Measurements from ENCODE around the gene C16orf96. TPM values are rescaled to one million over a fixed set of nuclear protein-coding genes. Genes with fewer than 3 reads are reported as not detected.

Gene C16orf96
- total RNA-seq, 1 experiment from 2014 or later = 0.10 TPM

DNA sequence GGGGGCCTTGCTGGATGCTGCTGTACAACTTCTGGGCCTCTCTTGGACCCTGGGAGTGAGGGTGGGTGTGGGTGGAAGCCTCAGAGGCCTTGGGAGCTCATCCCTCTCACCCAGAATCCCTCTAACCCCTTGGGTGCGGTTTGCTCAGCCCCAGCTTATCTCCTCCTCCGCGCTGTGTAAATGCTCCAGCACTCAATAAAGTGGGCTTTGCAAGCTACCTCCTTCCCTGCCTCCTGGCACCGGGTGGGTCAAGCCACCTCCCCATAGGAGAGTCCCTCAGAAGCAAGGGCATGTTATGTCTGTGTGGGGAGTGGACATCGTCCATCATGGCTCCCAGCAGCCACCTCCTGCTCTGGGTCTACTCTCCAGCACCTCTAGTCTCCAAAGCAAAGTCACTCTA lies 46.0 kb upstream of the C16orf96 start:
- Histone ChIP-seq H3K9ac (ENCODE audit: low read length) (no peak overlapping the region), H2AFZ (ENCODE audit: low read depth, low read length, poor library complexity, severe bottlenecking) (no peak overlapping the region), H3K4me1 (ENCODE audit: control insufficient read depth in 1 of 2, insufficient read depth in 2 of 2, low read length in 2 of 2) (peaks cover 0 to 8% of the 10 kb centered on the region in 2 experiments; a peak in 1 of 4 replicates), H3K27ac (ENCODE audit: low read depth, low read length) (no peak overlapping the region), H3K79me2 (ENCODE audit: insufficient read depth, low read length) (peaks cover 8% of the 10 kb centered on the region), H3K36me3 (ENCODE audit: control insufficient read depth in 1 of 2, insufficient read depth in 2 of 2, low read length in 2 of 2) (peaks cover 30 to 45% of the 10 kb centered on the region in 2 experiments), H4K20me1 (ENCODE audit: insufficient read depth) (peaks cover 4% of the 10 kb centered on the region; the same call in 1 of the 2 replicates), H3K4me3 (replicated peaks in 1 of 2; ENCODE audit: low read depth in 1 of 2, low read length in 2 of 2) (no peak overlapping the region), H3K4me2 (ENCODE audit: low read length) (no peak overlapping the region), H3K9me2 (ENCODE audit: insufficient read depth) (no peaks in the 10 kb centered on the region), H3K9me3 (ENCODE audit: control insufficient read depth in 1 of 2, insufficient read depth in 1 of 2, low read depth in 1 of 2, low read length in 2 of 2) (no peaks in the 10 kb centered on the region), H3K27me3 (ENCODE audit: insufficient read depth, low read length) (no peaks in the 10 kb centered on the region)
- BruUV-seq (replicated peaks) = no TSS peak
- no peak for DNase-seq (ENCODE audit: low read depth, low spot score)
- no peak for TF ChIP-seq TCF7L2 (IDR thresholded peaks at IDR 0.05; ENCODE audit: borderline replicate concordance, extremely low read depth, insufficient read depth, insufficient read length)
- TF ChIP-seq FOSL1 (IDR thresholded peaks at IDR 0.05; ENCODE audit: low read depth) = no peak
- TF ChIP-seq ATF3 (IDR thresholded peaks at IDR 0.05) = no peak
- no peak for TF ChIP-seq YY1 (IDR thresholded peaks at IDR 0.05; ENCODE audit: extremely low read depth, insufficient replicate concordance, low read depth, low read length)
- TF ChIP-seq ZFX (IDR thresholded peaks at IDR 0.05) = no peak
- ChIA-PET CTCF (interaction anchor here (1.4 kb wide), 1 partner anchor 75 kb away, joined by 3 read pairs; no protein-coding TSS in a partner anchor), POLR2A (no interaction called here), RAD21 (ENCODE audit: low non-redundant PET in 1 of 2, low total read pairs in 2 of 2, uncharacterized antibody in 2 of 2, unreplicated experiment in 2 of 2) (no interaction called here)
- intact Hi-C loops (cut with micrococcal nuclease) = loop anchor here (10.0 kb wide), 1 partner anchor 145 kb away; no protein-coding TSS in a partner anchor
- no peak for ATAC-seq

DNA sequence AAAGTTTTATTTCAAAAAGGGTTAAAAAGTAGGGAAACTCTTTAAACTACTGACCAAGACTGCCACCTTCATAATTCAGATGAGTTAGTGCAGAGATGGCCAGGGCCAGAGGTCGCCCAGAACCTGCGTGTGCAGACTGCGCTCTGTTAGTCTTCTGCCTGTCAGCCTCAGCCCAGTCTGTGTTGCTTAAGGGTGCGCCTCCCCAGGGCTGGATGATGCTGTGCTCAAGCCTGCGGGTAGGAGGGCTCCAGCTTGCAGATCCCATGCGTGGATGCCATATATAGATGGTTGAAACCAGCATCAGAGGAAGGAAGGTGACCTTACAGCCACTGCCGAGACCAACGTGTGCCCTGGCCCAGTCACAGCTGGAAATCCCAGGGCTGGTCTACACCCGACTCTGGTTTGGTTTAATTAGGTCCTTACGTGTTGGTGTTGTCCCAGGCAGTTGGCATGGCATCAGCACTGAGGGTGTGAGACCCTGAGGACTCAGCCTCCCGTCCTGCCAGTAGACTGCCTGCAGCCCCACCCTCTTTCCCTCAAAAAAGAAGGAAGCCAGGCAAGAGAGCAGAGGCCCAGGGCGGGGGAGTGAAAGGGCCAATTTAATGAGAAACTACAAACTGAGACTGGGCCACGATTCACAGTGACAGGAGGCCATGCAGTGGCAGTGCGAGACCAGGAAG lies 45.3 kb upstream of the C16orf96 start:
- Histone ChIP-seq H2AFZ (ENCODE audit: low read depth, low read length, poor library complexity, severe bottlenecking) (no peak overlapping the region), H3K9me3 (ENCODE audit: control insufficient read depth in 1 of 2, insufficient read depth in 1 of 2, low read depth in 1 of 2, low read length in 2 of 2) (no peaks in the 10 kb centered on the region), H3K27ac (ENCODE audit: low read depth, low read length) (no peak overlapping the region), H3K9ac (ENCODE audit: low read length) (no peak overlapping the region), H3K4me3 (replicated peaks in 1 of 2; ENCODE audit: low read depth in 1 of 2, low read length in 2 of 2) (no peak overlapping the region), H3K27me3 (ENCODE audit: insufficient read depth, low read length) (no peaks in the 10 kb centered on the region), H3K4me2 (ENCODE audit: low read length) (no peak overlapping the region), H3K36me3 (ENCODE audit: control insufficient read depth in 1 of 2, insufficient read depth in 2 of 2, low read length in 2 of 2) (peaks cover 30 to 45% of the 10 kb centered on the region in 2 experiments), H3K9me2 (ENCODE audit: insufficient read depth) (no peaks in the 10 kb centered on the region), H4K20me1 (ENCODE audit: insufficient read depth) (peaks cover 4% of the 10 kb centered on the region; the same call in 1 of the 2 replicates), H3K4me1 (ENCODE audit: control insufficient read depth in 1 of 2, insufficient read depth in 2 of 2, low read length in 2 of 2) (peaks cover 0 to 8% of the 10 kb centered on the region in 2 experiments; a peak in 1 of 4 replicates), H3K79me2 (ENCODE audit: insufficient read depth, low read length) (peaks cover 6% of the 10 kb centered on the region; the same call in 1 of the 2 replicates)
- CTCF ChIA-PET = interaction anchor here (1.4 kb wide), 1 partner anchor 75 kb away, joined by 3 read pairs; no protein-coding TSS in a partner anchor
- ATAC-seq (no peak; the same call in 1 of the 2 replicates), DNase-seq (ENCODE audit: low read depth, low spot score) (no peak)
- BruUV-seq (replicated peaks) = no TSS peak
- RAD21 ChIA-PET (ENCODE audit: low non-redundant PET in 1 of 2, low total read pairs in 2 of 2, uncharacterized antibody in 2 of 2, unreplicated experiment in 2 of 2) = no interaction called here
- intact Hi-C loops (cut with micrococcal nuclease) = loop anchor here (10.0 kb wide), 1 partner anchor 144 kb away; no protein-coding TSS in a partner anchor
- TF ChIP-seq EZH2 (IDR thresholded peaks at IDR 0.05) (no peak), EGR1 (IDR thresholded peaks at IDR 0.05; ENCODE audit: low read depth) (no peak), SRF (IDR thresholded peaks at IDR 0.05; ENCODE audit: low read depth) (no peak), EZH2phosphoT487 (IDR thresholded peaks at IDR 0.05; ENCODE audit: borderline replicate concordance) (no peak), CEBPB (IDR thresholded peaks at IDR 0.05; ENCODE audit: low read depth) (no peak), ATF3 (IDR thresholded peaks at IDR 0.05) (no peak), ZNF274 (IDR thresholded peaks at IDR 0.05; ENCODE audit: low read depth, low read length) (no peak), MAX (IDR thresholded peaks at IDR 0.05) (no peak), YY1 (IDR thresholded peaks at IDR 0.05; ENCODE audit: extremely low read depth, insufficient replicate concordance, low read depth, low read length) (no peak), JUND (IDR thresholded peaks at IDR 0.05) (no peak), ZFX (IDR thresholded peaks at IDR 0.05) (no peak), POLR2AphosphoS5 (IDR thresholded peaks at IDR 0.05; ENCODE audit: low read depth, low read length) (no peak)
- TF ChIP-seq, protein P1, sequence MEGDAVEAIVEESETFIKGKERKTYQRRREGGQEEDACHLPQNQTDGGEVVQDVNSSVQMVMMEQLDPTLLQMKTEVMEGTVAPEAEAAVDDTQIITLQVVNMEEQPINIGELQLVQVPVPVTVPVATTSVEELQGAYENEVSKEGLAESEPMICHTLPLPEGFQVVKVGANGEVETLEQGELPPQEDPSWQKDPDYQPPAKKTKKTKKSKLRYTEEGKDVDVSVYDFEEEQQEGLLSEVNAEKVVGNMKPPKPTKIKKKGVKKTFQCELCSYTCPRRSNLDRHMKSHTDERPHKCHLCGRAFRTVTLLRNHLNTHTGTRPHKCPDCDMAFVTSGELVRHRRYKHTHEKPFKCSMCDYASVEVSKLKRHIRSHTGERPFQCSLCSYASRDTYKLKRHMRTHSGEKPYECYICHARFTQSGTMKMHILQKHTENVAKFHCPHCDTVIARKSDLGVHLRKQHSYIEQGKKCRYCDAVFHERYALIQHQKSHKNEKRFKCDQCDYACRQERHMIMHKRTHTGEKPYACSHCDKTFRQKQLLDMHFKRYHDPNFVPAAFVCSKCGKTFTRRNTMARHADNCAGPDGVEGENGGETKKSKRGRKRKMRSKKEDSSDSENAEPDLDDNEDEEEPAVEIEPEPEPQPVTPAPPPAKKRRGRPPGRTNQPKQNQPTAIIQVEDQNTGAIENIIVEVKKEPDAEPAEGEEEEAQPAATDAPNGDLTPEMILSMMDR (IDR thresholded peaks at IDR 0.05 in 2 of 3, conservative IDR thresholded peaks at IDR 0.05 in 1 of 3; ENCODE audit: borderline replicate concordance in 1 of 3, insufficient read depth in 1 of 3, low read depth in 2 of 3, low read length in 2 of 3) = no peak
- POLR2A ChIA-PET = no interaction called here
